Hippocampal formation (tissue), 2 donors: ENCODE measurements around the gene PRSS53.

Source experiments
- DNase-seq, 2 donors: peaks; one replicate each; lab custom pipeline; 2025; lab: John Stamatoyannopoulos, UW

Gene PRSS53

DNA sequence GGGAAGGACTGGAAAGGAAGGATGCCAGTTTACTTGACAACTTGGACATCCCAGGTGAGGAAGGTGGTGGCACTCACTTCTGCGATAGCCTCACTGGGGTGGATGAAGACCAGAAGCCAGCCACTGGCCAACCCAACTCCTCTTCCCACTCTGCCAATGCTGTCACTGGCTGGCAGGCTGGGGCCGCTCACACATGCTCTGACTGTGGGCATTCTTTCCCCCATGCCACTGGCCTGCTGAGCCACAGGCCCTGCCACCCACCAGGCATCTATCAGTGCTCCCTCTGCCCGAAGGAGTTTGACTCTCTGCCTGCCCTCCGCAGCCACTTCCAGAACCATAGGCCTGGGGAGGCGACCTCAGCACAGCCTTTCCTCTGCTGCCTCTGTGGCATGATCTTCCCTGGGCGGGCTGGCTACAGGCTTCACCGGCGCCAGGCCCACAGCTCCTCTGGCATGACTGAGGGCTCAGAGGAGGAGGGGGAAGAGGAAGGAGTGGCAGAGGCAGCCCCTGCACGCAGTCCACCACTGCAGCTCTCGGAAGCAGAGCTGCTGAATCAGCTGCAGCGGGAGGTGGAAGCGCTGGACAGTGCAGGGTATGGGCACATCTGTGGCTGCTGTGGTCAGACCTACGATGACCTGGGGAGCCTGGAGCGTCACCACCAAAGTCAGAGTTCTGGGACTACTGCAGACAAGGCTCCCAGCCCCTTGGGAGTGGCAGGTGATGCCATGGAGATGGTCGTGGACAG lies 10.0 kb downstream of the PRSS53 start:
- no peak for DNase-seq

DNA sequence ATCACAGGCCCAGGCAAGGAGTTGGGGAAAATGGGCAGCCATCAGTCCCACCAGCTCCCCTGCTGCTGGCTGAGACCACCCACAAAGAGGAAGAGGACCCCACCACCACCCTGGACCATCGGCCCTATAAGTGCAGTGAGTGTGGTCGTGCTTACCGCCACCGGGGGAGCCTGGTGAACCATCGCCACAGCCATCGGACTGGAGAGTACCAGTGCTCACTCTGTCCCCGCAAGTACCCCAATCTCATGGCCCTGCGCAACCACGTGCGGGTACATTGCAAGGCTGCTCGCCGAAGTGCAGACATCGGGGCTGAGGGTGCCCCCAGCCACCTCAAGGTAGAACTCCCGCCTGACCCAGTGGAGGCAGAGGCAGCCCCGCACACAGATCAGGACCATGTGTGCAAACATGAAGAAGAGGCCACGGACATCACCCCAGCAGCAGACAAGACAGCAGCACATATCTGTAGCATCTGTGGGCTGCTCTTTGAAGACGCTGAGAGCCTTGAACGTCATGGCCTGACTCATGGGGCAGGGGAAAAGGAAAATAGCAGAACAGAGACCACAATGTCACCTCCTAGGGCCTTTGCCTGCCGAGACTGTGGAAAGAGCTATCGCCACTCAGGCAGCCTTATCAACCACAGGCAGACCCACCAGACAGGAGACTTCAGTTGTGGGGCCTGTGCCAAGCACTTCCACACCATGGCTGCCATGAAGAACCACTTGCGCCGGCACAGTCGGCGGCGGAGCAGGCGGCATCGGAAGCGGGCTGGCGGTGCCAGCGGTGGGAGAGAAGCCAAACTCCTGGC lies 10.9 kb downstream of the PRSS53 start:
- no peak for DNase-seq

DNA sequence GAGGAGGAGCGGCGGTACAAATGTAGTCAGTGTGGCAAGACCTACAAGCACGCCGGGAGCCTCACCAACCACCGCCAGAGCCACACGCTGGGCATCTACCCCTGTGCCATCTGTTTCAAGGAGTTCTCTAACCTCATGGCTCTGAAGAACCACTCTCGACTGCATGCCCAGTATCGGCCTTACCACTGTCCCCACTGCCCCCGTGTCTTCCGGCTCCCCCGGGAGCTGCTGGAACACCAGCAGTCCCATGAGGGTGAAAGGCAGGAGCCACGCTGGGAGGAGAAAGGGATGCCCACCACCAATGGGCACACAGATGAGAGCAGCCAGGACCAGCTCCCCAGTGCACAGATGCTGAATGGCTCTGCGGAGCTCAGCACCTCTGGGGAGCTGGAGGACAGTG lies 11.7 kb downstream of the PRSS53 start:
- no peak for DNase-seq

DNA sequence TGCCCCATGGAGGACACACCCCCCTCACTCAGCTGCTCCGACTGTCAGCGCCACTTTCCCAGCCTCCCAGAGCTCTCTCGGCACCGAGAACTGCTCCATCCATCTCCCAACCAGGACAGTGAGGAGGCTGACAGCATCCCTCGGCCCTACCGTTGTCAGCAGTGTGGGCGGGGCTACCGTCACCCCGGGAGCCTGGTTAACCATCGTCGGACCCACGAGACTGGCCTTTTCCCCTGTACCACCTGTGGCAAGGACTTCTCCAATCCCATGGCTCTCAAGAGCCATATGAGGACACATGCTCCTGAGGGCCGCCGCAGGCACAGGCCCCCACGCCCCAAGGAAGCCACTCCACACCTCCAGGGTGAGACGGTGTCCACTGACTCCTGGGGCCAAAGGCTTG lies 12.4 kb downstream of the PRSS53 start:
- no peak for DNase-seq

DNA sequence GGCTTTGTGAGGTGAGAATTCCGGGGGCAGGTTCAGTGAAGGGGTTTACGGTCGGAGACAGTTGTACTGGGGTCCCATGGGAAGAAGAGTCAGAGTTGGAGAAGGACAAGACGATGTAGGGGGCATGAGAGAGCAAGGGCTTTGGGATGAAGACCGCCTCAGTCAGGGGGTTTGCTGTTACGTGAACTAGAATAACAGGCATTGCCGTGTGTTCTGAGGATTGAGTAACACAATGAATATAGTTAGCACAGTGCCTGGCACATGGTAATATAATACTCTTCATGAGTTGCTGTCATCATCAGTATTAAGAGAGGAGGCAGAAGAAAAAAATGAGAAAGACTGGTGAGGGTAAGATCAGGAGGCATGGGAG lies 13.9 kb downstream of the PRSS53 start:
- no peak for DNase-seq

DNA sequence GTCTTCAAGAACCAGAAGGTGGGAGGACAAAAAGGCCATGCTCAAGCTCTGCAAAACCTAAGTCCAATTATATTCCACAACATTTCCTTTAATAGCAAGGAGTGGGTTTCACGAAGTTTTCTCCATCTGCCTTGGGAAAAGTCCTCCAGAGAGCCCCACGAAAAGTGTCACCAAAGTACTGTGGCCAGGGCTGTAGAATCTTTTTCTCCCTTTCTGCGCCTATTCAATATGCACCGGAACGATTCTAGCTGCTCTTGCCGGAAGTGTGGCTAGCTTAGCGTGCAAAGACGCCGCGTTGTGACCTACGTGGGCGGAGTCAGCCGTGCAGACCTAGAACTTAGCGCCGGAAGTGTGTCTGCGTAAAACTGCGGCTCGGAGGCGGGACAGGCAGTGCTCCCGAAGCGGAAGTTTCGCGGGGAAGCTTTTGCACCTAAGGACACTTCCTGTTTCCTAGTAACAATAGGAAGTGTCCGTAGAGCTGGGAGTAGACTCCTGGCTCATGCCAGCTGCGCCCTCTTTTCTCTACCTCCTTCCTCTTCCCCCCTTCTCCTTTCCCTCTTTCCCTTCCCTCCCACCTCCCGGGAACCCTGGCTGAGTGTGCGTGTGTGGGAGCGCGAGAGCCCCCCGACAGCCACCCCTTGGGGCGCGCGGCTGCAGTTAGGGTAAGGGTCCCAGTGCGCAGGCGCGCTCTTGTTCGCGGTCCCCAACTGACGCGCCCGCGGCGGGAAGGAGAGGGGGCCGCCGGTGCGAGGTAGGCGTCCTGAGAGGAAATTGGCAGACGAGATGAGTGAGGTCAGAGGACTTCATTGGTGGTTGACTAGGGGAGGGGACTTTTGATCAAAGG lies 14.6 kb downstream of the PRSS53 start, which contains the start of the genes ZNF646 and ZNF668:
TSS of gene ZNF646 (plus strand) at position 453 of the 844 bp plus-strand sequence. CDS start 1,903 bp downstream, outside the sequence.
TSS of gene ZNF668 (minus strand) at position 271 of the 844 bp plus-strand sequence. CDS start 9,781 bp downstream, outside the sequence.
- DNase-seq = peak; percentile 96 to 99

DNA sequence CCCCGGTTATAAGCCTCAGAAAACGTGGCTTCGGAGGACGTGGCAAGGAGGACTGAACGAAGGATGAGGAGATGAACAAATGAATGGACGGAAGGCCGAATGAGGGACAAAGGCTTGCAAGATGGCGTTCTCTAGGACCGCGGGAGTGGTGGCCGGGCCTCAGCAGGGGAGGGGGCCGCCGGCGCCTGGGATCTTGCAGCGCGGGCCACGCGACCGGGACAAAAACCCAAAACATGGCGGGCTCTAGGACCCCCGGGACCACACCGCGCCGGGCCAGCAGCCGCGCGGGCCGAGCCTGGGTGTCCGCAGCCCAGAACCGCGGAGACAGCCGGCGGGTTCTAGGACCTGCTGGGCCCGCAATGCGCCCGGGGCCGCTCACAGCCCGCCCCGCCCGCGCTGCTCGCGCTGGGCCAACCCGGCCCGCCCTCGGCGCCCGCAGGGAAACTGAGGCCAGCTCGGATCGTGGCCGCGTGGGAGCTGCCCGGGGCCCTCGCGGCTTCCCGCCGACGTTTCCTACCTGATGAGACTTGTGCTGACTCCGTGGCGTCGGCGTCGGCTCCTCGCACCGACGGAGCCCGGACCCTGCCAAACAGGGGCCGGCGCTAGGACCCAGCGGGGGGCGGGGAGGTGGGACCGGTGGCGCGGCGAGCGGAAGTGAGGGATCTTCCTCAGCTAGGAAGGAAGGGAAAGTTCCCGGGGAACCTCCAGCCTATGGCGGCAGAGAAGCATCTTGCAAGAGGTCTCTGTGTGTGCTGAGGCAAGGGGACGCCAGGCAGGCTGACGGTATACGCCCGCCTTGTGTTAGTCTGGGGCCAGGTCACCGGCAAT lies 15.4 kb downstream of the PRSS53 start:
- peak; percentile 84 to 89 for DNase-seq

DNA sequence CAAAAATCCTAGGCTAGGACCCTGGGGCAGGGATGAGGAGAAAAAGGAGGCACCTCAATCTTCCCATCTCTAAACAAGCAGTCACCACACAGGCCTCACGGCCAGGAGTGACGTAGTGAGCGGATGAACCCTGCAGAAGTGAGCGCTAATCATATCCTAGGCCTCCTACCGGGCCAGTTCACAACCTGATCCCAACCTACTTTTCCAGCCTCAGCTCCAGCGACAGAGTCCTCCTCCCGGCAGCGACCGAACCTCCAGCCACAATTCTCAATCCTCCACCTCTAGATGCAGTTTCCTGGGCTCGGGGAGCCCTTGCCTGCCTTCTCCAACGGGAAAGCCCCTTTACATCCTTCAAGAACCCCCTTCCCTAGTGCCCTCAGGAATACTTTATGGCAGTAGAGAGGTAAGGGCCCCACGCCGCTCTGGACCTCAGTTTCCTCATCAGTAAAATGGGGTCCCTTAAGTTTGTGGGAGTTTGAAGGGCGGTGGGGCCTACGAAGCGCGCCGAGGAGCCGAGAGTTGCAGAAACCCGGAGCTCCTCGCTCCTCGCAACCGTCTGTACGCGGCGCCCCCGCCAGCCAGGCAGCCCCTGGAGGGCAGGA lies 16.1 kb downstream of the PRSS53 start:
- DNase-seq = no peak

DNA sequence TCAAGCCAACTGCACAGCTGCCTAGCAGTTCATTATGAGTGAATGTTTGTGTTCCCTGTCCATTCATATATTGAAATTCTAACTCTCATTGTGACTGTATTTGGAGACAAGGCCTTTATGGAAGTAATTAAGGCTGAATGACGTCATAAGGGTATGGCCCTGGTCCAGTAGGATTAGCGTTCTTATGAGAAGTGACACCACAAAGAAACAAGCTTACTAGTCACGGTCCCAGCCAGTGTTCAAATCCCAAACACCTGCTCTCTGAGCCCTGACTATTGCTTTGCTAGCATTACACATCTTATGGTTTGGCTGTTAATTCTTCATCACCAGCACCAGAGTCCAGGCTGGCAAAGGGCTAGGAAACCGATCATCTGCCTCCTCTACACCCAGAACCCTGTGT lies 16.9 kb downstream of the PRSS53 start:
- DNase-seq = no peak

DNA sequence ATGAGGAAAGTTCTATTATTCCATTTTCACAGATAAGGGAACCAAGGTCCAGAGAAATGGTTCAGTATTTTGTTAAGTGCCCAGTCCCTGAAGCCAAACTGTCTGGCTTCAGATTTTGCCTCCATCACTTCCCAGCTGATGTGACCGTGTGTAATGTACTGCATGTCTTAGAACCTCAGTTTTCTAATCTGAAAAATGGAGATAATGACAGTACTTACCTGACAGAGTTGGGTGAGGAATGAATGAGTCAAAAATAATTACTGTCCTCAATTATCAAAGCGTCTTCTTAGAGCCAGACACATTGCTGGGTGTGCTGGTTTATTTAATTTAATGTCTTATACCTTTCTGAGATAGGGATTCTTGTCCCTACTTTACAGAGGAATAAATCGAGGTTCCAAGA lies 21.4 kb downstream of the PRSS53 start:
- no peak for DNase-seq

DNA sequence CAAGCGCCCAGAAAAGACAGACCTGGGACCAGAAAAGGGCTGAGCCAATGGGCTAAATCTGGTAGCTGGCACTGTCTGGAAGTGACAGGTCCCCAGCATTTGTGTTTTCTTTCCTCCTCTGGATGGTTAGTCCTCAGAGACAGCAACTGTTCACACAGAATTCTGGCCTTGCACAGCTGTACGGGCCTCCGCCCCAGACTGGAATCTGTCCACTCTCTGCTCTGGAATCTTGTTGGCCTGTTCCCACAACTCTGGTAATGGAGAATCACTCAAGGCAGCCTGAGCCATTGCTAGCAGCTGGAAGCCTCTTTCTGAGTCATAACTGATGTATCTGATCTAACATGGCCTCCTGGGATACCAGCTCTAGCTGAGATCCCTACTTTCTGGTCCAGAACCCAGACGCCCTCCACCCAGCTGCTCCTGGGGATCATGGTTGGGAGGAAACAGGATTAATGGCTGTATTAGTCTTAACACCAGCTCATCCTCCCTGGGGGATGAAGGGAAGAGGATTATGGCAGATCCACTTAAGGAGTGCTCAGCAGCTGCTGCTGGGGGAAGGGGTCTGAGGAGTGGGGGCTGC lies 23.8 kb downstream of the PRSS53 start:
- no peak for DNase-seq

DNA sequence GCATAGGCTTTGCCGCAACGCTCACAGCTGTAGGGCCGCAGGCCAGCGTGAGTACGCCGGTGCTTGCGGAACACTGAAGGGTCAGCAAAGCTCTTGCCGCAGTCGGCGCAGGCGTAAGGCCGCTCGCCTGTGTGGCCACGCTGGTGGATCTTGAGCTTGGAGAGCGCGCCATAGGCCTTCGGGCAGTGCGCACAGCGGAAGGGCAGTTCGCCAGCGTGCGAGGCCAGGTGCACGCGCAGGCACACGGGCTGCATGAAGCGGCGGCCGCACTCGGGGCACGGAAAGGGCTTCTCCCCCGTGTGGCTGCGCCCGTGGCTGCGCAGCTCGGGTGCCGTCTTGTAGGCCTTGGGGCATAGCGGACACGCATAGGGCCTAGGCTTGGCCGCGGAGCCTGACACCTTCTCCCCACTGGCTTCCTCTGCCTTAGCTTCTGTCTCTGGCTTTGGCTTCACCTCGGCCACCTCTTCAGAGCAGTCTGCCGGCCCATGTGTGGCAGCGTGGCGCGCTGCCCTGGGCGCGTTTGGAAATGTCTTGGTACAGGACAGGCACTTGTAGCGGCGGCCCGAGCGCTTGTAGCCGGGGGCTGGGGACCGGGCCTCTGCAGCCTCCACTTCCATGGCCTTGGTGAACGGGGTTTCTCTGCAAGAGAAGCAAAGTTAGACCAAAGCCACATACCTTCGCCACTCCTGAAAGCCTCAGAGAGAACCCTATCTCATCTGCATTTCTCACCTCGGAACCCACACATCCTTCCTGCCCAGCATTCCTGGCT lies 24.7 kb downstream of the PRSS53 start:
- no peak for DNase-seq

DNA sequence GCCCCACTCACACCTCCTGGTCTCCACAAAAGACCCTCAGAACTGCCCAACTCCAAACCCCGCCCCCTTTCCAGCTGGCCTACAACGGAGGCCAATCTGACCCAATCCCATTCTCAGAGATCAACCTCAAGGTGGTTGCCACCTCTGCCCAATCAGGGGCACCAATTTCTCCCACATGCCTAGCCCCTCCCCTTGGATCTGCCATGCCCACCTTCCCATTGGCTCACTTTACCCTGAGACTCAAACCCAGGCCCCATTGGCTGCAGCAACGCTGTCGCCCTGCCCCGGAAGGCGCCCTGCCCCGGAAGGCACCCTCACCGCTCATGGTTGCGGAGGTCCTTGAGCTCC lies 25.3 kb downstream of the PRSS53 start:
- no peak for DNase-seq

DNA sequence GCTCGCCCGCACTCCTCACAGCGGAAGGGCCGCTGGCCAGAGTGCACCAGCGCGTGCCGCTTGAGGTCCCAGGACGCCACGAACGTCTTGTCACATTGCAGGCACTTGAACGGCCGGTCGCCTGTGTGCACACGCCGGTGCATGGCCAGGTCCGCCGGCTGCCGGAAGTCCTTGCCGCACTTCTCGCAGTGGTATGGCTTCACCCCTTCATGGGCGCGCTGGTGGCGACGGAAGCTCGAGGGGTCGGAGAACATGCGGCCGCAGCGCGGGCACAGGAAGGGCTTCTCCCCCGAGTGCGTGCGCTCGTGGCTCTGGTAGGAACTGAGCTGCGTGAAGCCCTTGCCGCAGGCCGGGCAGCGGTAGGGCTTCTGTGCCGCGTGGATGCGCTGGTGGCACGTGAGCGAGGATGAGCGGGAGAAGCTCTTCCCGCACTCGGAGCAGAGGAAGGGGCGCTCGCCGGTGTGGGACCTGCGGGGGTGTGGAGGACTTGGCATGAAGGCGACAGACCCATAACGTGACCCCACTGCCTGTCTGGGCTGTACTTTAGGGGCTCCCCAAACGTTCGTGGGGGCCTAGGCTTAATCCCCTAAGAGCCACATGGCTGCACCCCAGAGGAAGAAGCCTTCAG lies 26.8 kb downstream of the PRSS53 start:
- no peak for DNase-seq

DNA sequence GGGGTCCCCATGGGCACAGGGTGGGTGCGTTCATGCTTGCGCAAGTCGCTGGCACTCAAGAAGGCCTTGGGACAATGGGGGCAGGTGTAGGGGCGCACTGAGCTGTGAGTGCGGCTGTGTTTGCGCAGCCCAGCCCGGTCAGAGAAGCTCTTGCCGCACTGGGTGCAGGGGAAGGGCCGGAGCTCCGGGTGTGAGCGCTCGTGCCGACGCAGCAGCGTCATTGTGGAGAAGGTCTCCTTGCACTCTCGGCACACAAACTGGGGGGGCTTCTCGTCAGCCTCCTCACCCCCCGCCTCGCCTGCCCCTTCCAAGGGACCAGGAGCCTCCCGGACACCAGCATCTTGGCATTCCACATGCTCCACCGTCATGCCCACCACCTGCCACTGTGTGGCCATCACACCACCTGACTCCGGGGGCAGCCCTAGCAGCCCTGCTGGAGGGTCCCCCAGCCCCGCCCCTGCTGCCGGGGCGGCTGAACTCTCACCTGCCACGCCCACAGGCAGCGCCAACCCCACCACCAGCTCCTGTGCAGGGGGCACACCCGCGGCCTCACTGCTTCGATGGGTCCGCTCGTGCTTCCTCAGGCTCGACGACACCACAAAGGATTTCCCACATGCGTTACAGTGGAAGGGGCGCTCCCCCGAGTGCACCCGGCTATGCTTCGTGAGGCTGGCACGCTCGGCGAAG lies 27.5 kb downstream of the PRSS53 start:
- DNase-seq = no peak

DNA sequence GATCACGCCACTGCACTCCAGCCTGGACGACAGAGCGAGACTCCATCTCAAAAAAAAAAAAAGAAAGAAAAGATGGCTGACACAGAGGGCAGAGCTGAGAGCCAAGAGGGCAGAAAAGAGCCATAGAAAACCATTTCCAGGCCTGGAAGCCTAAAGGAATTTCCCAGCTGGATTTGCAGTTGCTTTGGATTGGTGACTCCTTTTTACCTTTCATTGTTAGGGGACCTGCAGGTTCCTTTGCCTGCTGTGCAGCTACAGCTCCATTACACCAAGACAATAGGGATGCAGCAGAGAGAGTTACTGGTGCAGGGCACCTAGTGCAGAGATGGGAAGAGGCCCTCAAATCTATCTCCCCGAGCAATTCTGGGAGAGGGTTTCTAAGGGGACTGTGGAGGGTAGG lies 33.1 kb downstream of the PRSS53 start:
- no peak for DNase-seq

DNA sequence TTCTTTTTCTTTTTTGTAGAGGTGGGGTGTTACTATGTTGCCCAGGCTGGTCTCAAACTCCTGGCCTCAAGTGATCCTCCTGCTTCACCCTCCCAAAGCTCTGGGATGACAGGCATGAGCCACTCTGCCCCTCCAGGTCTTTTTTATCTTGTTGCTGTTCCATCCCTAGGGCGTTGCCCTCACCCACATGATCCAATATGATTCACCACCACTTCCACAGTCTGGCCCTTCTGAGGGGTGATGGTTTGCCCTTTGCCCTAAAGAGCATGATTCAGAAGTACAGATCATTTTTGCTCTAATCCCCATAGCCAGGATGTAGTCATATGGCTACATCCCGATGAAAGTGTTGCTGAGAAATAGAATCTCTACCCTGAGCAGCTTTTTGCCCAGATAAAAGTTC lies 36.6 kb downstream of the PRSS53 start:
- DNase-seq = no peak

DNA sequence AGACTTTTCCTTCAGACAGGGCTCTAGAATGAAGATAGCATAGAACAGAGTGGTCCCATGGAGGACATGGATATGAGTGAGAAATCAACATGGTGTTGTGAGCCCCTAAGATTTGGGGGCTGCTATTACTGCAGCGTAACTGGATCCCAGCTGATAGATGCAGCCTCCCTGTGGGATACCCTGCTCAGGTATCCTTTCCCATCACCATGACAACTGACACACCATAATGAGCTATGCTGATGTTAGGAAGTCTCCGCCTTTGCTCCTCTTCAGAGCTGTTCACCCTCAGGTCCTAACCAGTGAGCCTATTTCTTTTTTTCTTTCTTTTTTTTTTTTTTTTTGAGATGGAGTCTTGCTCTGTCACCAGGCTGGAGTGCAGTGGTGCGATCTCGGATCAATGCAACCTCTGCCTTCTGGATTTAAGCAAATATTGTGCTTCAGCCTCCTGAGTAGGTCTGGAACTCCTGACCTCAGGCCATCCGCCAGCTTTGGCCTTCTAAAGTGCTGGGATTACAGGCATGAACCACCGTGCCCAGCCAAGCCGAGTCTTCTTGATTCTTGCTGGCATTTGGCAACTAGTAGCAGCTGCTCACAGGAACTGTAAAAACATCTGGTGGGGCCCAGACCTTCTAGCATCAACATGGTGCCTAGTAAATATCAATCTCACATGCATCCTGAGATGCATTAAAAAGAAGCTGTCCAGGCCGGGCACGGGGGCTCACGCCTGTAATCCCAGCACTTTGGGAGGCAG lies 38.3 kb downstream of the PRSS53 start:
- no peak for DNase-seq
